NCI-H1417 treated with DMSO at 0.1 percent for 48 hours (cell line): Measurements from ENCODE around the gene H2BW2.
"Not testable (repeated sequence)": the region's sequence is repeated elsewhere in the genome, so short reads cannot be mapped to it uniquely, and the experiment has no call there.

Experiments used
- DNase-seq: peaks from one replicate; lab custom pipeline; 2025; lab: John Stamatoyannopoulos, UW

The H2BW2 gene

GRCh38 chrX:104039689-104040505 is at the start of gene H2BW2:
Gene H2BW2 (plus strand): TSS chrX:104039956. CDS start chrX:104039995, 39 bp downstream.
- no peak for DNase-seq

- DNase-seq: no peak
These were observed 40.5 kb upstream of the H2BW2 start for GRCh38 chrX:103999234-103999633.

GRCh38 chrX:104008831-104009230 is 30.9 kb upstream of the H2BW2 start:
- DNase-seq: no peak

GRCh38 chrX:104013158-104013557 is 26.6 kb upstream of the H2BW2 start:
- no peak for DNase-seq

- DNase-seq: no peak
These were observed 26.1 kb upstream of the H2BW2 start, which contains the start of gene H2BW1 for GRCh38 chrX:104013606-104014005. Gene H2BW1 (minus strand): TSS chrX:104013708. CDS start chrX:104013576, 132 bp downstream.

- DNase-seq: not testable (repeated sequence)
These were observed 24.2 kb upstream of the H2BW2 start for GRCh38 chrX:104015576-104015975.

- no peak for DNase-seq
These were observed 21.6 kb upstream of the H2BW2 start for GRCh38 chrX:104018126-104018525.

GRCh38 chrX:104041003-104041402 is 1.2 kb downstream of the H2BW2 start:
- DNase-seq: no peak

GRCh38 chrX:104045642-104046041 is 5.9 kb downstream of the H2BW2 start:
- no peak for DNase-seq

GRCh38 chrX:104047171-104047570 is 7.4 kb downstream of the H2BW2 start:
- DNase-seq: no peak

- DNase-seq: not testable (repeated sequence)
These were observed 15.2 kb downstream of the H2BW2 start for GRCh38 chrX:104054956-104055355.

GRCh38 chrX:104062636-104063035 is 22.9 kb downstream of the H2BW2 start:
- not testable (repeated sequence) for DNase-seq

GRCh38 chrX:104075778-104076445 is 36.2 kb downstream of the H2BW2 start, which contains the start of gene TMSB15C:
Gene TMSB15C (minus strand): TSS chrX:104076236.
- not testable (repeated sequence) for DNase-seq

- DNase-seq: not testable (repeated sequence)
These were observed 38.1 kb downstream of the H2BW2 start for GRCh38 chrX:104077854-104078253.

GRCh38 chrX:104084063-104084462 is 44.3 kb downstream of the H2BW2 start:
- DNase-seq: no peak

GRCh38 chrX:104084534-104085277 is 45.0 kb downstream of the H2BW2 start:
- no peak for DNase-seq

- no peak for DNase-seq
These were observed 45.7 kb downstream of the H2BW2 start for GRCh38 chrX:104085477-104085876.

GRCh38 chrX:104085919-104086318 is 46.2 kb downstream of the H2BW2 start:
- no peak for DNase-seq
